HG03139 (cell line): ENCODE results near the gene DCST1.
"Not testable (repeated sequence)": the region's sequence is repeated elsewhere in the genome, so short reads cannot be mapped to it uniquely, and the experiment has no call there.

Experiments used
- ATAC-seq: cut with Tn5 transposase; IDR thresholded peaks from one replicate; pipeline ENCODE4 v1.9.1; 2021; ENCODE audit not compliant: unreplicated experiment

Gene DCST1

GRCh38 chr1:155033524-155033923 lies at the start of gene DCST1, which contains the start of gene DCST2:
TSS of gene DCST1 (plus strand) at chr1:155033824. CDS start at chr1:155034037, 213 bp downstream.
TSS of gene DCST2 (minus strand) at chr1:155033781. CDS start at chr1:155033701, 80 bp downstream.
- ATAC-seq: no peak

- ATAC-seq: not testable (repeated sequence)
Observed at GRCh38 chr1:154986736-154987135, 46.9 kb upstream of the DCST1 start.

- ATAC-seq: no peak
Observed at GRCh38 chr1:154987326-154987725, 46.3 kb upstream of the DCST1 start.

GRCh38 chr1:154988058-154988954 lies 45.3 kb upstream of the DCST1 start:
- no peak for ATAC-seq

- no peak for ATAC-seq
Observed at GRCh38 chr1:154989195-154989860, 44.3 kb upstream of the DCST1 start.

- no peak for ATAC-seq
Observed at GRCh38 chr1:154990276-154990675, 43.3 kb upstream of the DCST1 start.

- no peak for ATAC-seq
Observed at GRCh38 chr1:154992721-154993571, 40.7 kb upstream of the DCST1 start.

GRCh38 chr1:154993572-154994268 lies 39.9 kb upstream of the DCST1 start, which contains the start of gene LENEP:
TSS of gene LENEP (plus strand) at chr1:154993586. CDS start at chr1:154993608, 22 bp downstream.
- no peak for ATAC-seq

- ATAC-seq: no peak
Observed at GRCh38 chr1:154994269-154994587, 39.4 kb upstream of the DCST1 start.

GRCh38 chr1:154994591-154994990 lies 39.0 kb upstream of the DCST1 start:
- ATAC-seq: no peak

- ATAC-seq: not testable (repeated sequence)
Observed at GRCh38 chr1:154995301-154995983, 38.2 kb upstream of the DCST1 start.

- no peak for ATAC-seq
Observed at GRCh38 chr1:154996966-154997701, 36.5 kb upstream of the DCST1 start.

- ATAC-seq: no peak
Observed at GRCh38 chr1:154998201-154998780, 35.3 kb upstream of the DCST1 start.

- ATAC-seq: no peak
Observed at GRCh38 chr1:154998818-154999570, 34.6 kb upstream of the DCST1 start.

GRCh38 chr1:154999571-155000410 lies 33.8 kb upstream of the DCST1 start:
- ATAC-seq: no peak

- ATAC-seq: no peak
Observed at GRCh38 chr1:155000411-155000725, 33.3 kb upstream of the DCST1 start.

- ATAC-seq: no peak
Observed at GRCh38 chr1:155000726-155001424, 32.7 kb upstream of the DCST1 start.
